GM18499 (cell line): ENCODE data around the gene IVNS1ABP.
"Not testable (repeated sequence)": the region's sequence is repeated elsewhere in the genome, so short reads cannot be mapped to it uniquely, and the experiment has no call there.

ENCODE experiments used
- ATAC-seq: cut with Tn5 transposase; IDR thresholded peaks from one replicate; pipeline ENCODE4 v1.9.1; 2021; ENCODE audit warnings: moderate number of reproducible peaks; ENCODE audit not compliant: insufficient read depth, unreplicated experiment

The IVNS1ABP gene

DNA sequence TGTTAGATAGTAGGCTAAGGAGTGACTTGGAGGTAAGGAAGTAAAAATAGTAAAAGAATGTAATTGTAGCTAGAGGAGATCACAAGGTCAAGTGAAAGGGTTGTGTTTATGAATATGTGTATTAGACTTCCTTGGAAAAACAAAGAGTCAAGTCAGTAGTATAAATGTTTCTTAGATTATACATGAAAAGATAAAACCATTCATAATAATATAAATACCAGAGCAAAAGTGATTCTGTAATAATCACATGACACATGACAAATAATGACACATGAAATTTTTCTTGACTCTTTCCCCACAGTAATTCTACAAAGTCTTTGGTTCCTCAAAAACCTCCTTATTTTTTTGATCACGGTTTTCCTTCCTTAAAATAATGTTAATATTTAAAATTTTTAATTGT is 56.4 kb downstream of the IVNS1ABP start:
- ATAC-seq = no peak

GRCh38 chr1:185258676-185259075 is 58.4 kb downstream of the IVNS1ABP start:
- no peak for ATAC-seq

DNA sequence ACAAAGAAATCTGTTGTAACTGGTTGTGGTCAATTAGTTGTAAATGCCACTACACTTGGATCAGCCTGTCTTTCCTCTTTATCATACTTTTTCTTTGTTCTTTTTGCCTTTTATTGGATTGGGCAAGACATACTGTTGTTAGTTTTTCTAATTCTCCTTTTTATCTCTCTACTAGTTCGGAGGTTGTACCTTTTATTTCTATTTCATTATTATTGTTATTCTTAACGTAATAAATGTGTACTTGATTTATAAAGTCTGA is 59.2 kb downstream of the IVNS1ABP start:
- no peak for ATAC-seq

DNA sequence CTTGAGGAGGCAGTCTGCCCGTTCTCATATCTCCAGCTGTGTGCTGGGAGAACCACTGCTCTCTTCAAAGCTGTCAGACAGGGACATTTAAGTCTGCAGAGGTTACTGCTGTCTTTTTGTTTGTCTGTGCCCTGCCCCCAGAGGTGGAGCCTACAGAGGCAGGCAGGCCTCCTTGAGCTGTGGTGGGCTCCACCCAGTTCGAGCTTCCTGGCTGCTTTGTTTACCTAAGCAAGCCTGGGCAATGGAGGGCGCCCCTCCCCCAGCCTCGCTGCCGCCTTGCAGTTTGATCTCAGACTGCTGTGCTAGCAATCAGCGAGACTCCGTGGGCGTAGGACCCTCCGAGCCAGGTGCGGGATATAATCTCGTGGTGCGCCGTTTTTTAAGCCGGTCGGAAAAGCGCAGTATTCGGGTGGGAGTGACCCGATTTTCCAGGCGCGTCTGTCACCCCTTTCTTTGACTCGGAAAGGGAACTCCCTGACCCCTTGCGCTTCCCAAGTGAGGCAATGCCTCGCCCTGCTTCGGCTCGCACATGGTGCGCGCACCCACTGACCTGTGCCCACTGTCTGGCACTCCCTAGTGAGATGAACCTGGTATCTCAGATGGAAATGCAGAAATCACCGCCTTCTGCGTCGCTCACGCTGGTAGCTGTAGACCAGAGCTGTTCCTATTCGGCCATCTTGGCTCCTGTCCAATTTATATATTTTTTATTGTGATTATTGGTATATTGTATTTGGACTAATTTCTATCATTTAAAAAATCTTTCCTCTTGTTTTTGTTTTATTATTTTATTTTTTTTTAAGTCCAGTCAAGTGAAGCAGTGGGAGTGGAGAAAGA is 59.7 kb downstream of the IVNS1ABP start:
- ATAC-seq = not testable (repeated sequence)

GRCh38 chr1:185255595-185255994 is 61.4 kb downstream of the IVNS1ABP start:
- not testable (repeated sequence) for ATAC-seq

DNA sequence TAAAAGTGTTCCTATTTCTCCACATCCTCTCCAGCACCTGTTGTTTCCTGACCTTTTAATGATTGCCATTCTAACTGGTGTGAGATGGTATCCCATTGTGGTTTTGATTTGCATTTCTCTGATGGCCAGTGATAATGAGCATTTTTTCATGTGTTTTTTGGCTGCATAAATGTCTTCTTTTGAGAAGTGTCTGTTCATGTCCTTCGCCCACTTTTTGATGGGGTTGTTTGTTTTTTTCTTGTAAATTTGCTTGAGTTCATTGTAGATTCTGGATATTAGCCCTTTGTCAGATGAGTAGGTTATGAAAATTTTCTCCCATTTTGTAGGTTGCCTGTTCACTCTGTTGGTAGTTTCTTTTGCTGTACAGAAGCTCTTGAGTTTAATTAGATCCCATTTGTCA is 64.6 kb downstream of the IVNS1ABP start:
- ATAC-seq = not testable (repeated sequence)

DNA sequence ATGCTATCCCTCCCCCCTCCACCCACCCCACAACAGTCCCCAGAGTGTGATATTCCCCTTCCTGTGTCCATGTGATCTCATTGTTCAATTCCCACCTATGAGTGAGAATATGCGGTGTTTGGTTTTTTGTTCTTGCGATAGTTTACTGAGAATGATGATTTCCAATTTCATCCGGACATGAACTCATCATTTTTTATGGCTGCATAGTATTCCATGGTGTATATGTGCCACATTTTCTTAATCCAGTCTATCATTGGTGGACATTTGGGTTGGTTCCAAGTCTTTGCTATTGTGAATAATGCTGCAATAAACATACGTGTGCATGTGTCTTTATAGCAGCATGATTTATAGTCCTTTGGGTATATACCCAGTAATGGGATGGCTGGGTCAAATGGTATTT is 65.1 kb downstream of the IVNS1ABP start:
- ATAC-seq = not testable (repeated sequence)

- no peak for ATAC-seq
Observed at GRCh38 chr1:185250063-185250462, 67.0 kb downstream of the IVNS1ABP start.

GRCh38 chr1:185249563-185249962 is 67.5 kb downstream of the IVNS1ABP start:
- no peak for ATAC-seq
